Measurements from ENCODE around the gene DNAJB5. TPM values are rescaled to one million over a fixed set of nuclear protein-coding genes. Genes with fewer than 3 reads are reported as not detected.

DNAJB5 gene
- total RNA-seq: 1 to 10 TPM; 4.0 to 6.5 (median 4.6) TPM

GRCh38 chr9:34989003-34989945, at the start of gene DNAJB5:
Gene DNAJB5 (plus strand): TSS chr9:34989745. CDS start chr9:34990631, 886 bp downstream.
- TF ChIP-seq CTCF (IDR thresholded peaks at IDR 0.05; ENCODE audit: low read depth): no peak

- no peak for TF ChIP-seq CTCF (IDR thresholded peaks at IDR 0.05; ENCODE audit: low read depth)
These were observed 41.1 kb upstream of the DNAJB5 start for GRCh38 chr9:34948451-34948850.

GRCh38 chr9:34954225-34954624, 35.3 kb upstream of the DNAJB5 start:
- no peak for TF ChIP-seq CTCF (IDR thresholded peaks at IDR 0.05; ENCODE audit: low read depth)

- no peak for TF ChIP-seq CTCF (IDR thresholded peaks at IDR 0.05; ENCODE audit: low read depth)
These were observed 32.9 kb upstream of the DNAJB5 start for GRCh38 chr9:34956648-34957047.

- no peak for TF ChIP-seq CTCF (IDR thresholded peaks at IDR 0.05; ENCODE audit: low read depth)
These were observed 31.8 kb upstream of the DNAJB5 start, which contains the start of gene PHF24 for GRCh38 chr9:34957492-34958410. Gene PHF24 (plus strand): TSS chr9:34958285. CDS start chr9:34971299, 13,014 bp downstream.

GRCh38 chr9:34958411-34958982, 31.0 kb upstream of the DNAJB5 start:
- no peak for TF ChIP-seq CTCF (IDR thresholded peaks at IDR 0.05; ENCODE audit: low read depth)

Data from subcutaneous adipose tissue (tissue), 4 donors.